H1 (cell line): ENCODE results near the gene NFYA.

Experiments used
- HDAC2 ChIP-seq, 2 experiments: fragments of 300-600 bp in 1 of 2; sonication (generic) in 1 of 2; IDR thresholded peaks; 2 replicates each; pipeline ENCODE4 v1.6.1; 2011 to 2012; ENCODE audit warnings: low read depth in 2 of 2, low read length in 2 of 2, mild to moderate bottlenecking in 2 of 2, moderate library complexity in 2 of 2, borderline replicate concordance in 1 of 2, inconsistent platforms in 1 of 2
- NANOG ChIP-seq: IDR thresholded peaks from 2 replicates; pipeline ENCODE4 v1.6.1; 2011; ENCODE audit warnings: low read length, low read depth, mild to moderate bottlenecking, inconsistent platforms; ENCODE audit not compliant: insufficient read depth, poor library complexity, severe bottlenecking
- NRF1 ChIP-seq: IDR thresholded peaks from 2 replicates; pipeline ENCODE4 v1.6.1; 2011; ENCODE audit warnings: mild to moderate bottlenecking, low read depth, low read length, improper control_type of control experiment
- TF ChIP-seq, protein P1 (sequence below), 3 experiments: IDR thresholded peaks; 1 replicate in 2 of 3; 2 replicates in 1 of 3; pipeline versions ENCODE4 v1.5.1 to v1.6.1; 2011; ENCODE audit warnings: low read length in 3 of 3, mild to moderate bottlenecking in 3 of 3, inconsistent platforms in 2 of 3, low read depth in 1 of 3, moderate library complexity in 1 of 3; ENCODE audit not compliant: insufficient read depth in 1 of 3; ENCODE audit errors: control extremely low read depth in 1 of 3

DNA sequence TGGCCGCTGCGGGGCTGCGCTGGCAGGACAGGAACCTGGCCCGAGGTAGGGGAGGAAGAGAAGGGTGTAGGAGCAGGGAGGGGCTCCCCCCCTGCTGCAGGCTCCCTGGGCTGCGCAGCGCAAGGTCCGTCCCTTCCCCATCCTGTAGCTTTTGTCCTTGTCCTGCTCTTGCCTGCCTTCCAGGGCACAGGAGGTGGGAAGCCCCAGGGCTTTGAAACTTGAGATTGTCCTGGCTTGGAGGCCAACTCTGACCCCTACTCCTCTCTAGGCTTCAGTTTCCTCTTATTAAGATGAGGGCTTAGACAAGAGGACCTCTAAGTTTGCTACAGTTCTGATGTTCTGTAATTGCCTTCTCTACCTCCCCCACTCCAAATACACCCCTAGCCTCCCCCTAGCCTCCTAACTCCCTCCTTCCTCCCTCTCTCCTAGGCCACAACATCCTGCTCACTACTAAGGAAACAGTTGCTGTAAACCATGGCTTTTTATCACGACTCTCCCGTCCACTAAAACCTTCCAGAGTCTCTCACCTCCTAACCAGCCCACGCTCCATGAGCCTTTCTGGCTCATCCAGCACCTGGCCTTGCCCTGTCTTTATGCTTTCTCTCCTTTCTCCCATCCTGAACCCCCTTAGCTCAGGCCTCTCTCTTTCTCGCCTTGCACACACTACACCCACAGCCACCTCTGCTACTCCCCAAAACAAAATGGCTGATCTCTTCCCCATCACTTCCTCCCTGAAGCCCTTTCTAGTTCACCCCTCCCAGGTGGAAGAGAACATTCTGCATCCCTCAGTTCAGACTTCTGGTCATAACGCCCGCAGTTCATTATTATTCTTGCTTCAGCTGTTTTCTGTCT is 44.0 kb upstream of the NFYA start:
- no peak for TF ChIP-seq NRF1
- no peak for TF ChIP-seq NANOG
- TF ChIP-seq, protein P1, sequence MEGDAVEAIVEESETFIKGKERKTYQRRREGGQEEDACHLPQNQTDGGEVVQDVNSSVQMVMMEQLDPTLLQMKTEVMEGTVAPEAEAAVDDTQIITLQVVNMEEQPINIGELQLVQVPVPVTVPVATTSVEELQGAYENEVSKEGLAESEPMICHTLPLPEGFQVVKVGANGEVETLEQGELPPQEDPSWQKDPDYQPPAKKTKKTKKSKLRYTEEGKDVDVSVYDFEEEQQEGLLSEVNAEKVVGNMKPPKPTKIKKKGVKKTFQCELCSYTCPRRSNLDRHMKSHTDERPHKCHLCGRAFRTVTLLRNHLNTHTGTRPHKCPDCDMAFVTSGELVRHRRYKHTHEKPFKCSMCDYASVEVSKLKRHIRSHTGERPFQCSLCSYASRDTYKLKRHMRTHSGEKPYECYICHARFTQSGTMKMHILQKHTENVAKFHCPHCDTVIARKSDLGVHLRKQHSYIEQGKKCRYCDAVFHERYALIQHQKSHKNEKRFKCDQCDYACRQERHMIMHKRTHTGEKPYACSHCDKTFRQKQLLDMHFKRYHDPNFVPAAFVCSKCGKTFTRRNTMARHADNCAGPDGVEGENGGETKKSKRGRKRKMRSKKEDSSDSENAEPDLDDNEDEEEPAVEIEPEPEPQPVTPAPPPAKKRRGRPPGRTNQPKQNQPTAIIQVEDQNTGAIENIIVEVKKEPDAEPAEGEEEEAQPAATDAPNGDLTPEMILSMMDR (IDR thresholded peaks at IDR 0.05; ENCODE audit: control extremely low read depth in 1 of 3, insufficient read depth in 1 of 3, low read depth in 1 of 3, low read length in 3 of 3): no peak
- no peak for TF ChIP-seq HDAC2 (IDR thresholded peaks at IDR 0.05; ENCODE audit: borderline replicate concordance in 1 of 2, low read depth in 2 of 2, low read length in 2 of 2)
